Activated T-cell treated with anti-CD3 and anti-CD28 coated beads for 1 hour (primary cell): ENCODE data around the gene ARHGEF28.

Source experiments
- DNase-seq: peaks from one replicate; pipeline ENCODE4 v3.0.0-alpha.2; 2020; ENCODE audit warnings: low read depth

Gene ARHGEF28

GRCh38 chr5:73943397-73943796 lies 317.4 kb downstream of the ARHGEF28 start:
- no peak for DNase-seq

- DNase-seq, result no peak
Observed at GRCh38 chr5:73944581-73944980, 318.6 kb downstream of the ARHGEF28 start.

DNA sequence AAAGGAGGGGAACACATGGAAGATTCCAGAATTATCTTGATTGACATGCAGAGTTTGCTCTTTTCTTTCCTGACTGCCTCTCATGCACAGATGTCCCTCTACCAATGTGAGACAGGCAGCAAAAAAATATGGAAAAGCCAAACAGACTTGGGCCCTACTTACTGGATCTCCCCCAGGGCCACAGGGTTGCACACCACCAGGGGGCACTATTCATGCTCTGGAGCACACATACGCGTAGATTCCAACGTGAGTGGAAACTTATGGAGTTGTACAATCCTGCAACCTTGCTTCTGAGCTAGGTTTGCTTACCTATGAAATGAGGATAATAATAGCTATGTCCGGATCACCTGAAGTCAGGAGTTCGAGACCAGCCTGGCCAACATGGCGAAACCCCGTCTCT lies 319.5 kb downstream of the ARHGEF28 start:
- no peak for DNase-seq

- DNase-seq, result no peak
Observed at GRCh38 chr5:73946278-73946677, 320.3 kb downstream of the ARHGEF28 start.

DNA sequence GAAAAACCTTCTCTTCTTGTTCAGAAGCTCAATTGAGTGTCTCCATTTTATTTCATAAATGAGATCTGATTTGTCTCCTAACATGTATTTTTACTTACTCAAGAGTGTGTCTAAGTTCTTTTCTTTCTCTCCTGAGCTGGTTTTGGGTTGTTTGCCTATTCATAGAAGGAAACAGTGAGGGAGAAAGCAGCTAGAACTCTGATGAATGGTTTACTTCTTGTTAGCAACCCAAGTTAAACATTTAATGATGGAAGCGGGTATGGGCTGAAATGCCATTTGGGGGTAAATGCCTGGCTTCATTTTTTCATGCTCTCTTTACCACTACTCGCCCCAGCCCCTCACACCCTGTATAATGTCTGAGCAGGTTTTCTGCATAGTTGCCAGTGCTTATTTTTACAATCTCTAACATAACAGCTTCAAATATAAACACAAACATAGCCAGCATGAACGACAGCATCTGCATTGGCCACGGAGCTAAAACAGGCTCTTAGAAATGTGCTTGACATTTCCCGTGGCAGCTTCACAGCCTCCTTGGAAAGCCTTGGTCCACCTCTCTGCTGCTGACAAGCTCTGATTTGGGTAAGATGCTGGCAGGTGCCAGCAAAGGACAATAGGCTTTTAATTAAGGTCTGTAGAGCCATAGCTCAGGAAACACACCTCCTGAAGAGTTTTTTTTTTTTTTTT lies 321.1 kb downstream of the ARHGEF28 start:
- no peak for DNase-seq

DNA sequence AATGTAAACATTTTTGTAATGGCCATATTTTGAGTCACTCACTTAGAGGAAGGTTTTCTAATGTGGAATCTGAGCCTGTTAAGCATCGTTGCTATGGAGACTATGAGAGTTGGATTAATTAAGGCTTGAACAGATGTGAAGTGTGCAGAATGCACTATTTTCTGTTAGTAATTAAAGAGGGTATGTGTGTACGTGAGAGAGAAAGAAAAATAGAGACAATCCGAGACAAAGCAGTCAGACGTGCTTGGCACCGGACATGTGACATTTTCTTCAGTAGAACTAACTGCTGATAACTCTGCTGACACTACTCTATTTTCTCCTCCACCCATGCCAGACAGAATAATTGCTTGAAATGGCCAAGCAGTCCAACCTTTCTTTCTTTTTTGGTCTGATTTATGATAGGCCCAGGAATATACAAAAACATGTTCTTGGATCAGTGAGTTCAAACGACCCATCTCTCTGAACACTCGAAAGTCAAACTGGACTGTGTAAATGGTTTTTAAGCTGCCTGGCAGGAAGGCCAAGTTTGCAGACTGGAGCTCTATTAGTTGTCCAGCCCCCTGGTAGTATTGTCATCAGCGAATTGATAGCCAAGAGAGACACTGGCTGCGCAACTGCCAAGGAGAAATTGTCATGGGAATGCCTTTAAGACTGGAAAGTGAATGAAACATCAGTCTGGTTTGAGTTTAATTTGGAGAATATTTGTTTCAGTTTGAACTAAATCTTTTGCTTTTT lies 322.1 kb downstream of the ARHGEF28 start:
- no peak for DNase-seq

DNA sequence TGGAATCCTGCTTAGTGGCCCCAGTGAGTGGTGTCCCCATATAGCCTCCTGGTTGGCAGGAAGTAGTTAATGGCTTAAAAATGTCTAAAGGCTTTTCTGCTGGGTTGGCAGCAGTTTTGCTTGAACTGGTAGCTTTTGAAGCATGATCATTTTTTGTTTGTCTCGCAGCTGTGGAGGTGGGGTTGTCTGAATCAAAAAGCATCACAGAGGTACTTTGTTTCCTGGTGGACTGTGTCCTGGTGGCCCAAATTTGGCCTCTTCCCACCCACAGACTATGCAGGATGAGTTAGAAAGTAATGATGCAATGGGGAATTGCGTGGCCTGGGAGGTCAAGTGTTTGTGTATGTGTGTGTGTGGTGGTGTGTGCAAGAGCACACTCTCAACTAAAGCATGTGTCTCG lies 322.7 kb downstream of the ARHGEF28 start:
- no peak for DNase-seq

DNA sequence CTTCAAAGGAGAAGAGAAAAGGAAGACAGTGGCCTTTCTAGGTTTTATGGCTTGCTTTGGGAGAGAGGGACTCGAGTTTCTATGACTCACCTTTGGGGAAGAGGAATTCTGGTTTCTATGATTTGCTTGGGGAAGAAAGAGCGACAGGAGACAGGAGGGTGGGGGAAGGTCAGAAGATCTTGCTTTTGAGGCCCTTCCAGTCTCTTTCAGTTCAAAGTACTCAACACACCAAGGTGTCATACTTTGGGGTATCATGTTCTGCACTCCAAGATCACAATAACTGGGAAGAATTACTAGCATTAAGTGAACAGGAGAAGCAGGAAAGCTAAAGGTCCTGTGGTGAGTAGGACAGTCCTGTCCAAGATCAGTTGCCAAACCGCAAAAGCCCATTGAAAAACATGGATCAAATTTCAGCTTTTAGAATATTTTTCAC lies 324.5 kb downstream of the ARHGEF28 start:
- DNase-seq, result no peak

GRCh38 chr5:73950912-73951430 lies 325.0 kb downstream of the ARHGEF28 start:
- no peak for DNase-seq

GRCh38 chr5:73952872-73953271 lies 326.9 kb downstream of the ARHGEF28 start:
- no peak for DNase-seq

GRCh38 chr5:73954381-73954780 lies 328.4 kb downstream of the ARHGEF28 start:
- DNase-seq, result no peak

DNA sequence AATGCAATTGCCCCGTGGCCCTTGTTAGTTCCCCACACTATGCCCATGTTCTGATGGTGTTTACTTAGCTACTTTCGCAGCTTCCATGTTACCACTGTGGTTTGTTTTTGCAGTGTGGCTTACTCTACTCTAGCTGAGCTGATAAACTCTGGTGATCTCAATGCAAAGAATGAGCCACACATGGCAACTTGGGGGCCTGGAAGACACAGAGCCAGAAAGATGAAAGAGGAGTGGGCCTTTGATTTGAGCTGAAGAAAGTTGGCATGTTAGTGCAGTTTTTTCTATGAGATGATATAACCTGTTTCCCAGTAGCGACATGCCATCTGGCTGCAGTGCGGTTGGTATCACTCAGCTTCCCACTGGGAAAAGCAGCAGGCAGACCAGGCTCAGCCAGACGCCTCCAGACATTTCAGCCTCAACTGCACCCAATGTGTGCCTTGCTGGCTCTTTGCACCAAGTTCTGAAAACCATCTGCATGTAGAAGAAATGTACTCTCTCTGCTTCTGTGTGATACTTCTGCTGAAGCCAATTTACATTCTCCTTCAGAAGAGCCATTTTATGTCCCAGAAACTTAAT lies 329.4 kb downstream of the ARHGEF28 start:
- no peak for DNase-seq

DNA sequence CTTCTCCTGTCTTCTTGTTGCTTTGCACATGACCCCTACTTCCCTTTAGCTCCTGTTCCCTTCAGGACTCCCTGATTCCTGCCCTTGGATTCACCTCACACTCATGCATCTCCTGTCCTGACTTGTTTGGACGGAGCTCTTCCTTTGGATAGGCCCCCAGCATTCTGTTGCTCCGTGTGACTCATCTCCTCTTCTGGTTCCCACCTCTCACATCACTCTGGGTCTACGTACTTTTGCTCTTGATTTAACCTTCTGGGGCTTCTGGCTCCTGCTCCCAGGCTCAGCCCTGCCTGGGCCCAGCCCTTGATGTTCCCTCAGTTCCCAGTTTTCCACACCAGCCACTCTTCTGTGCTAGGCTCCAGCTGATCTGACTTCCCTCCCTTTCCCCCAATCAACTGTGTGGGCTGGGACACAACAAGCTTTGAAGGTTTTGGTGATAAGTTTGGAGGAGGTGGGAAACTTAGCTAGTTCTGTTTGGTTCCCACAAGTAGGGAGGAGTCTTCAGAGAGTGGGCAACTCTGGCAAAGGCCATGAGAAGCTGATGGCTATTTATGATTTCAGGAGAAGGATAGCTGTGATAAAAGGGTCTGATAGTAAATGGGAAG lies 331.5 kb downstream of the ARHGEF28 start:
- no peak for DNase-seq

GRCh38 chr5:73958037-73958436 lies 332.0 kb downstream of the ARHGEF28 start:
- DNase-seq, result no peak

DNA sequence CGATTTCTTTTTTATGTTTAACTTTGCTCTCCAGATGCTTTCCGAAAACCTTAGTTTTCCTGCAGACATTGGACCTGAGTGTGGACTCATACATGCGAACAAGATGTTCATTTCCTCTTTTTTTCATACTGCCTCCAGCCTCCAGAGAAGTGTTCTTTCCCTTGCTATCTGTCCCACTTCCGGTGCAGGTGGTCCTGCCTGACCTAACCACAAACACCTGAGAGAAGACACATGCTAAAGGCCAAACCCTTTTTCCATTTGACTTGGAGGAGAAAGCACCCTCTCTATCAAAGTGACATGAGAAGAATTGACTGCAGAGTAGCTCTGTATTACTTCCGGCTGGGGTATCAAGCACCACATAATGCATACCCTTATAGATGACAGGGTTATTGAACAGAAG lies 334.0 kb downstream of the ARHGEF28 start:
- DNase-seq, result no peak

- no peak for DNase-seq
Observed at GRCh38 chr5:73960426-73960825, 334.4 kb downstream of the ARHGEF28 start.

DNA sequence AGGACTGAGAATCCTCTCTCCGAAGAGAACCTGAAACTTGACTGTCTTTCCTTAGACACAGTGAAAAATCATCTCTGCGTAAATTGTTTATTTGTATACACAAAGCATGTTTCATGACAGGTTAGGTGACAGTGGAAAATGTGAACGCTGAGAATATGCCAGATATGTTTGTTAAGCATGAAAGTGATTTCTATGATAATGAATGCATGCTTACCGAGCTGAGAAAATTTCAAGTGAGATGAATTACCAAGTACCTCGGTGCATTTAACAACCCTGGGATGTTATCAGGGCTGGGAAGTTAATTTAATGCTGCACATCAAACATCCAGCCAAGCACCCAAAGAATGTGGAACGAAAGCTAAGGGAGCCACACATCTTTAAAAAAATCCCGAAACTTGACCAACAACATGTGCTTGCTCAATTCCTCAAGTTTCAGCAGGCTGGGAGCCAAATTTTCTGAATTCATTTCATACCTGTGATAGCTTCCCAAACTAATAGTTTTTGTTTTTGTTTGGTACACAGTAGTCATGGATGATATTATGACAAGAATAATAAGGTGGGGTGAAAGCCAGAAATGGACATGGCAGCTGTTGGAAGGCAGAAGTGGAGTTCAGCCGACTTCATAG lies 336.9 kb downstream of the ARHGEF28 start:
- DNase-seq, result no peak

GRCh38 chr5:73964352-73964865 lies 338.4 kb downstream of the ARHGEF28 start:
- DNase-seq, result no peak

- no peak for DNase-seq
Observed at GRCh38 chr5:73966451-73966850, 340.5 kb downstream of the ARHGEF28 start.

- no peak for DNase-seq
Observed at GRCh38 chr5:73967347-73967746, 341.4 kb downstream of the ARHGEF28 start.

DNA sequence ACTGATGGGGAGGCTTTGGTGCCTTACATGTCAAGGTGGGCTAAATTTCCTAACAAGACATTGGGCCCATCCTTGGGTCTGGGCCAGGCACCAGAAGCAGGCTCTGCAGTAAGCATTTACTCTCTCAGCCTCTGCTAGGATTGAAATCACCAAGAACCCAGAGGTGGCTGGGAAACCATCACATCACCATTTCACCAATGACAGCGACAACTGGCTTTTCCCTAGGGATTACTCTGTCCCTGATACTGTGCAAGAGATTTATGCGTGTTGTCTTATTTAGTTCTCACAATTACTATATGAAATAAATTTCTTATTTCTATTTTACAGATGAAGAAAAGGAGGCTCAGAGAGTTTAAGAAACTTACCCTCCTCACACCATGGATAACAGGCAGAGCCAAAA lies 342.2 kb downstream of the ARHGEF28 start:
- no peak for DNase-seq

- no peak for DNase-seq
Observed at GRCh38 chr5:73968729-73969128, 342.7 kb downstream of the ARHGEF28 start.
